Stimulated activated CD4-positive, alpha-beta T cell treated with anti-CD3 and anti-CD28 coated beads, TNF-alpha, amount 100 ng/mL, for 48 hours (primary cell): ENCODE results near the gene EAF1.
"Not testable (repeated sequence)": the region's sequence is repeated elsewhere in the genome, so short reads cannot be mapped to it uniquely, and the experiment has no call there.

ENCODE experiments used
- DNase-seq, 3 donors: peaks; one replicate each; pipeline ENCODE4 v3.0.0-alpha.2; 2020; ENCODE audit warnings: low read depth in 3 of 3

The EAF1 gene

GRCh38 chr3:15405448-15406050 lies 21.8 kb upstream of the EAF1 start:
- no peak for DNase-seq

GRCh38 chr3:15409239-15409638 lies 18.2 kb upstream of the EAF1 start:
- DNase-seq = no peak

GRCh38 chr3:15409774-15410173 lies 17.6 kb upstream of the EAF1 start:
- no peak for DNase-seq

- DNase-seq = not testable (repeated sequence)
These were observed 16.4 kb upstream of the EAF1 start for GRCh38 chr3:15410966-15411365.

- DNase-seq = no peak
These were observed 6.5 kb upstream of the EAF1 start for GRCh38 chr3:15420871-15421270.

GRCh38 chr3:15426579-15427118 lies 749 bp upstream of the EAF1 start:
- no peak for DNase-seq

- DNase-seq = no peak
These were observed 583 bp downstream of the EAF1 start for GRCh38 chr3:15427981-15428380.

- DNase-seq = peak in 1 of 3 donors; percentile 9
These were observed 1.1 kb downstream of the EAF1 start for GRCh38 chr3:15428539-15428938.

GRCh38 chr3:15429080-15429479 lies 1.7 kb downstream of the EAF1 start:
- no peak for DNase-seq

- DNase-seq = no peak
These were observed 3.2 kb downstream of the EAF1 start for GRCh38 chr3:15430624-15431023.

- no peak for DNase-seq
These were observed 3.9 kb downstream of the EAF1 start for GRCh38 chr3:15431256-15431837.

GRCh38 chr3:15433531-15433930 lies 6.1 kb downstream of the EAF1 start:
- DNase-seq = no peak

- DNase-seq = no peak
These were observed 7.4 kb downstream of the EAF1 start for GRCh38 chr3:15434756-15435155.

- DNase-seq = no peak
These were observed 8.8 kb downstream of the EAF1 start for GRCh38 chr3:15436246-15436645.

GRCh38 chr3:15438983-15439382 lies 11.6 kb downstream of the EAF1 start:
- DNase-seq = no peak

GRCh38 chr3:15439476-15439875 lies 12.1 kb downstream of the EAF1 start:
- no peak for DNase-seq

GRCh38 chr3:15440891-15441290 lies 13.5 kb downstream of the EAF1 start:
- no peak for DNase-seq

- DNase-seq = no peak
These were observed 16.6 kb downstream of the EAF1 start for GRCh38 chr3:15443826-15444524.

- no peak for DNase-seq
These were observed 22.3 kb downstream of the EAF1 start for GRCh38 chr3:15449489-15450224.

GRCh38 chr3:15450438-15451215 lies 23.2 kb downstream of the EAF1 start:
- DNase-seq = no peak
